ENCODE results near the gene PLEKHG5. TPM values are rescaled to one million over a fixed set of nuclear protein-coding genes. Genes with fewer than 3 reads are reported as not detected.

The PLEKHG5 gene
- total RNA-seq, 1 donor from 2014 or later, result 109 TPM

DNA sequence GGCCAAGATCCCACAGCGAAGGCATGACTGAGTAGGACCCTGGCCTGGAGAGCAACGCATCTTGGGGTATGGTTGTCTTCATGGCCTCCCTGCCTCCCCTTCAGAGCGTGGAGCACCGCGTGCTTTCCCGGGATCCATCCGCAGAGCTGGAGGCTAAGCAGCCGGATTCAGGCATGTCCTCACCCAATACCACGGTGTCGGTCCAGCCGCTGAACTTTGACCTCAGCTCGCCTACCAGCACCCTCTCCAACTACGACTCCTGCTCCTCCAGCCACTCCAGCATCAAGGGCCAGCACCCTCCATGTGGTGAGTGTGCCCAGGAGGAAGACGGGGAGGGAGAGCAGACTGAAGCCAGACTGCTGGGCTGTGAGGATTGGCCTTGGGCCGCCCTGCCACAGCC lies 47.1 kb downstream of the PLEKHG5 start:
- Mint-ChIP-seq H3K36me3 (ENCODE audit: low read depth, unreplicated experiment) (peaks cover under 1% of the 10 kb centered on the region), H3K27me3 (ENCODE audit: unreplicated experiment) (peaks cover 14% of the 10 kb centered on the region), H3K4me3 (ENCODE audit: unreplicated experiment) (no peak overlapping the region)

GRCh38 chr1:6443339-6444115 lies 47.9 kb downstream of the PLEKHG5 start:
- H3K27me3 Mint-ChIP-seq (ENCODE audit: unreplicated experiment), result peaks cover 11% of the 10 kb centered on the region
- peaks cover 2% of the 10 kb centered on the region for H3K4me1 Mint-ChIP-seq (ENCODE audit: unreplicated experiment)
- DNase-seq (ENCODE audit: low spot score), result no peak
- no peaks in the 10 kb centered on the region for H3K36me3 Mint-ChIP-seq (ENCODE audit: low read depth, unreplicated experiment)
- H3K4me3 Mint-ChIP-seq (ENCODE audit: unreplicated experiment), result no peak overlapping the region
- TF ChIP-seq CTCF (IDR thresholded peaks at IDR 0.05; ENCODE audit: unreplicated experiment), result no peak
- no peak overlapping the region for H3K27ac Mint-ChIP-seq (ENCODE audit: unreplicated experiment)
- no peaks in the 10 kb centered on the region for H3K9me3 Mint-ChIP-seq (ENCODE audit: unreplicated experiment)

More for the DNA sequence above, 47.1 kb downstream of the PLEKHG5 start:
- Mint-ChIP-seq H3K27ac (ENCODE audit: unreplicated experiment) (no peak overlapping the region), H3K9me3 (ENCODE audit: unreplicated experiment) (no peaks in the 10 kb centered on the region), H3K4me1 (ENCODE audit: unreplicated experiment) (peaks cover 4% of the 10 kb centered on the region)
- no peak for TF ChIP-seq CTCF (IDR thresholded peaks at IDR 0.05; ENCODE audit: unreplicated experiment)
- DNase-seq (ENCODE audit: low spot score), result no peak

- H3K4me3 Mint-ChIP-seq (ENCODE audit: unreplicated experiment), result no peak overlapping the region
- peaks cover 13% of the 10 kb centered on the region for H3K27me3 Mint-ChIP-seq (ENCODE audit: unreplicated experiment)
- H3K4me1 Mint-ChIP-seq (ENCODE audit: unreplicated experiment), result peaks cover 2% of the 10 kb centered on the region
Observed at GRCh38 chr1:6441586-6441985, 49.9 kb downstream of the PLEKHG5 start.

GRCh38 chr1:6440198-6441126 lies 51.0 kb downstream of the PLEKHG5 start:
- TF ChIP-seq CTCF (IDR thresholded peaks at IDR 0.05; ENCODE audit: unreplicated experiment), result peak; percentile 62
- H3K4me1 Mint-ChIP-seq (ENCODE audit: unreplicated experiment), result peaks cover 2% of the 10 kb centered on the region
- H3K9me3 Mint-ChIP-seq (ENCODE audit: unreplicated experiment), result no peaks in the 10 kb centered on the region
- no peak overlapping the region for H3K4me3 Mint-ChIP-seq (ENCODE audit: unreplicated experiment)
- H3K27me3 Mint-ChIP-seq (ENCODE audit: unreplicated experiment), result peaks cover 13% of the 10 kb centered on the region
- no peak overlapping the region for H3K27ac Mint-ChIP-seq (ENCODE audit: unreplicated experiment)
- no peak for DNase-seq (ENCODE audit: low spot score)
- H3K36me3 Mint-ChIP-seq (ENCODE audit: low read depth, unreplicated experiment), result no peaks in the 10 kb centered on the region

More at GRCh38 chr1:6441586-6441985, 49.9 kb downstream of the PLEKHG5 start:
- no peak for DNase-seq (ENCODE audit: low spot score)
- TF ChIP-seq CTCF (IDR thresholded peaks at IDR 0.05; ENCODE audit: unreplicated experiment), result no peak
- Mint-ChIP-seq H3K36me3 (ENCODE audit: low read depth, unreplicated experiment) (no peaks in the 10 kb centered on the region), H3K27ac (ENCODE audit: unreplicated experiment) (no peak overlapping the region), H3K9me3 (ENCODE audit: unreplicated experiment) (no peaks in the 10 kb centered on the region)
